Measurements from ENCODE around the gene LILRB1.

DNA sequence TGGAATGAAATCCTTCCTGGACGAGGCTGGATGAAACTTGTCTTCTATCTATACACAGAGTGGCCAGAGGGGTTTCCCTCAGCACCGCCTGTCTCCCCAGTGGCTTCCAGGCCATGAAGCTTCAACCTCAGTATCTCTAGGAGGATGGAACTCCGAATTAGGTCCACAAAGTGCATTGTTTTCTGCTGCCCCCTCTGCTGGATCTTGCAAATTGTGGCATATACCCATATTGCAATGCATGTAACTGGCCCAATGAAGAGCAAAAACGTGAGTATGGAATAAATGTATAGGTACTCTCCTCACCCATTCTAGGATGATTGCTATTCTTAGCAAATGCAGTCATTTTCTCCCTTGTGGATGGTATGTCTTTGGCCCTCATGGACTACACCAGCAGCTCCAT lies 17.8 kb downstream of the LILRB1 start:
- TF ChIP-seq, protein P1, sequence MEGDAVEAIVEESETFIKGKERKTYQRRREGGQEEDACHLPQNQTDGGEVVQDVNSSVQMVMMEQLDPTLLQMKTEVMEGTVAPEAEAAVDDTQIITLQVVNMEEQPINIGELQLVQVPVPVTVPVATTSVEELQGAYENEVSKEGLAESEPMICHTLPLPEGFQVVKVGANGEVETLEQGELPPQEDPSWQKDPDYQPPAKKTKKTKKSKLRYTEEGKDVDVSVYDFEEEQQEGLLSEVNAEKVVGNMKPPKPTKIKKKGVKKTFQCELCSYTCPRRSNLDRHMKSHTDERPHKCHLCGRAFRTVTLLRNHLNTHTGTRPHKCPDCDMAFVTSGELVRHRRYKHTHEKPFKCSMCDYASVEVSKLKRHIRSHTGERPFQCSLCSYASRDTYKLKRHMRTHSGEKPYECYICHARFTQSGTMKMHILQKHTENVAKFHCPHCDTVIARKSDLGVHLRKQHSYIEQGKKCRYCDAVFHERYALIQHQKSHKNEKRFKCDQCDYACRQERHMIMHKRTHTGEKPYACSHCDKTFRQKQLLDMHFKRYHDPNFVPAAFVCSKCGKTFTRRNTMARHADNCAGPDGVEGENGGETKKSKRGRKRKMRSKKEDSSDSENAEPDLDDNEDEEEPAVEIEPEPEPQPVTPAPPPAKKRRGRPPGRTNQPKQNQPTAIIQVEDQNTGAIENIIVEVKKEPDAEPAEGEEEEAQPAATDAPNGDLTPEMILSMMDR (IDR thresholded peaks at IDR 0.05; ENCODE audit: poor library complexity, severe bottlenecking): no peak
- TF ChIP-seq EP300 (conservative IDR thresholded peaks at IDR 0.05; ENCODE audit: poor library complexity, severe bottlenecking) (no peak), TAF1 (IDR thresholded peaks at IDR 0.05; ENCODE audit: low read depth) (no peak)

Measured in neural cell (in vitro differentiated cells).